NK-92 (cell line): ENCODE data around the gene DUSP1.
"Not testable (repeated sequence)": the region's sequence is repeated elsewhere in the genome, so short reads cannot be mapped to it uniquely, and the experiment has no call there.

Experiments
- DNase-seq: peaks from one replicate; lab custom pipeline; 2025; ENCODE audit not compliant: unreplicated experiment; lab: John Stamatoyannopoulos, UW

Gene DUSP1

GRCh38 chr5:172798422-172799215, 27.6 kb upstream of the DUSP1 start:
- DNase-seq = no peak

- DNase-seq = no peak
These were observed 26.8 kb upstream of the DUSP1 start for GRCh38 chr5:172797771-172798191.

GRCh38 chr5:172796306-172796705, 25.3 kb upstream of the DUSP1 start:
- DNase-seq = no peak

- DNase-seq = no peak
These were observed 24.5 kb upstream of the DUSP1 start for GRCh38 chr5:172795318-172795977.

GRCh38 chr5:172793577-172794488, 22.8 kb upstream of the DUSP1 start:
- DNase-seq = no peak

- DNase-seq = no peak
These were observed 21.9 kb upstream of the DUSP1 start for GRCh38 chr5:172792701-172793570.

- DNase-seq = no peak
These were observed 20.9 kb upstream of the DUSP1 start for GRCh38 chr5:172791726-172792445.

- no peak for DNase-seq
These were observed 20.3 kb upstream of the DUSP1 start for GRCh38 chr5:172791286-172791685.

- no peak for DNase-seq
These were observed 19.5 kb upstream of the DUSP1 start for GRCh38 chr5:172790496-172790889.

- DNase-seq = no peak
These were observed 18.9 kb upstream of the DUSP1 start for GRCh38 chr5:172789687-172790495.

- no peak for DNase-seq
These were observed 18.0 kb upstream of the DUSP1 start for GRCh38 chr5:172788771-172789686.

GRCh38 chr5:172787538-172787937, 16.5 kb upstream of the DUSP1 start:
- DNase-seq = not testable (repeated sequence)

- no peak for DNase-seq
These were observed 15.9 kb upstream of the DUSP1 start for GRCh38 chr5:172786736-172787462.

- no peak for DNase-seq
These were observed 14.6 kb upstream of the DUSP1 start for GRCh38 chr5:172785429-172786088.

GRCh38 chr5:172784162-172784561, 13.2 kb upstream of the DUSP1 start:
- not testable (repeated sequence) for DNase-seq

GRCh38 chr5:172783319-172783718, 12.3 kb upstream of the DUSP1 start:
- DNase-seq = not testable (repeated sequence)
